PFSK-1 (cell line): ENCODE measurements around the gene MGAT4A.

ENCODE experiments used
- POLR2AphosphoS5 ChIP-seq: IDR thresholded peaks from 2 replicates; pipeline ENCODE4 v1.6.1; 2012; ENCODE audit warnings: low read depth, mild to moderate bottlenecking, control low read depth, low read length, moderate library complexity
- TAF1 ChIP-seq: IDR thresholded peaks from 2 replicates; pipeline ENCODE4 v1.6.1; 2012; ENCODE audit warnings: low read length, control low read depth, borderline replicate concordance; ENCODE audit not compliant: insufficient read depth

GRCh38 chr2:98763209-98763951, 32.4 kb upstream of the MGAT4A start:
- TF ChIP-seq POLR2AphosphoS5 (no peak), TAF1 (no peak)
